HFF-Myc (cell line): ENCODE results near the gene OSBPL3.

Experiments used
- DNase-seq: peaks from one replicate; pipeline ENCODE4 v3.0.0-alpha.2; 2011; ENCODE audit warnings: low read depth; ENCODE audit errors: extremely low read depth
- H3K4me3 ChIP-seq: replicated peaks from 2 replicates; pipeline ENCODE4 v1.5.1; 2011; ENCODE audit warnings: low read depth, mild to moderate bottlenecking, control low read depth, low read length
- CTCF ChIP-seq: IDR thresholded peaks from 2 replicates; pipeline ENCODE4 v1.5.1; 2012; ENCODE audit warnings: mild to moderate bottlenecking, low read depth, low read length, control low read depth; ENCODE audit errors: missing control alignments

OSBPL3 gene

GRCh38 chr7:24857623-24858022 lies 122.4 kb downstream of the OSBPL3 start:
- TF ChIP-seq CTCF, result no peak
- no peak for DNase-seq

GRCh38 chr7:24854866-24855265 lies 125.1 kb downstream of the OSBPL3 start:
- no peak overlapping the region for H3K4me3 ChIP-seq
- DNase-seq, result no peak
- no peak for TF ChIP-seq CTCF

More at GRCh38 chr7:24857623-24858022, 122.4 kb downstream of the OSBPL3 start:
- H3K4me3 ChIP-seq, result no peak overlapping the region

DNA sequence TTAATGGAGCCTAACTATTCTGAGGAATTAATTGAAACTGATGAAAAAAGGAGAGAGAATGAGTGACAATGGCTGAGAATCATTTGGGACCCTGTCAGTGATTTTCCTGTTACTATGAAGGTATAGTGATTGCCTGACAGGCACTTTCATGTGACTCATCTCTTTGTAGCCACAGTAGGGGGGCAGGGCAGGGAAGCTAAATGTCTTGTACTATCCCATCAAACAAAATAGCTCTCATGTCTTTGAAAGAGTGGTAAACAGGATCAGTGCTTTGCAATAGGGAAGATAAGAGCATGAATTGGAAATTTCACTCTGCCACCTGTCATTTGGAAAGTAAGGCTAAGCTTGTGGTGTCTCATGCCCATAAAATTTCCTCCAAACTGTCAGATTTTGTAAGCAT lies 128.2 kb downstream of the OSBPL3 start:
- no peak for DNase-seq
- no peak overlapping the region for H3K4me3 ChIP-seq
- TF ChIP-seq CTCF, result no peak

- no peak overlapping the region for H3K4me3 ChIP-seq
- no peak for TF ChIP-seq CTCF
- DNase-seq, result no peak
Observed at GRCh38 chr7:24848878-24849277, 131.1 kb downstream of the OSBPL3 start.

GRCh38 chr7:24847754-24848153 lies 132.2 kb downstream of the OSBPL3 start:
- TF ChIP-seq CTCF, result no peak
- H3K4me3 ChIP-seq, result no peak overlapping the region
- DNase-seq, result no peak

DNA sequence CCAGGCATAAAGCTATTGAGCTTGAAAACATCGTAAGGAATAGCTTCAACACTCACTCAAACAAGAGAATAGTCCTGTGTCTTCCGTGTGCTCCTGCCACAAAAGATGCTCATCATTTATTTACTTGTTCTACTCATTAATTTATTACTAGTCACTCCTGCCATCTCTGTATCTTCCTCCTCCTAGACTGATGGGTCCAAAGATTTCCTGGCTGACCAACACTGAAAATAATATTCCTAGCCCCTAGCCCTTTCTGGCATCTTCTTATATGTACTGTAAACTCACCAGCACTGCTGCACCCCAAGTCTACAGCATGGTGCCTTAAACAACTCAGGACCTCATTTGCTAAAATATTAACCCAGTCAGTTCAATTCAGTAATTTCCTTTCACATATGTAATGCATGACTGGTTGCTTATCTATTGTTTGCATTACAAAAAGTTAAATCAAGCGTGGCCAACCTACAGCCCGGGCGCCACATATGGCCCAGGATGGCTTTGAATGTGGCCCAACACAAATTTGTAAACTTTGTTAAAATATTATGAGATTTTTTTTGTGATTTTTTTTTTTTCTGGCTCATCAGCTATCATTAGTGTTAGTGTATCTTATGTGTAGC lies 136.1 kb downstream of the OSBPL3 start:
- DNase-seq, result no peak
- no peak for TF ChIP-seq CTCF
- H3K4me3 ChIP-seq, result no peak overlapping the region
